ENCODE measurements around the gene HMCN1.

The HMCN1 gene

GRCh38 chr1:185969028-185969427, 234.8 kb downstream of the HMCN1 start:
- TF ChIP-seq CTCF (IDR thresholded peaks at IDR 0.05; ENCODE audit: borderline replicate concordance, control extremely low read depth, extremely low read depth, insufficient read depth, missing control alignments): no peak
- in situ Hi-C loops (cut with MboI; ENCODE audit: low sequenced_read_pairs, unreplicated experiment): no loop called here
- DNase-seq (ENCODE audit: low spot score): no peak

GRCh38 chr1:185969524-185969991, 235.4 kb downstream of the HMCN1 start:
- no peak for TF ChIP-seq CTCF (IDR thresholded peaks at IDR 0.05; ENCODE audit: borderline replicate concordance, control extremely low read depth, extremely low read depth, insufficient read depth, missing control alignments)
- in situ Hi-C loops (cut with MboI; ENCODE audit: low sequenced_read_pairs, unreplicated experiment): no loop called here
- DNase-seq (ENCODE audit: low spot score): no peak

GRCh38 chr1:185971688-185972087, 237.5 kb downstream of the HMCN1 start:
- no peak for TF ChIP-seq CTCF (IDR thresholded peaks at IDR 0.05; ENCODE audit: borderline replicate concordance, control extremely low read depth, extremely low read depth, insufficient read depth, missing control alignments)
- in situ Hi-C loops (cut with MboI; ENCODE audit: low sequenced_read_pairs, unreplicated experiment): no loop called here
- DNase-seq (ENCODE audit: low spot score): no peak

- no peak for DNase-seq (ENCODE audit: low spot score)
- no peak for TF ChIP-seq CTCF (IDR thresholded peaks at IDR 0.05; ENCODE audit: borderline replicate concordance, control extremely low read depth, extremely low read depth, insufficient read depth, missing control alignments)
- in situ Hi-C loops (cut with MboI; ENCODE audit: low sequenced_read_pairs, unreplicated experiment): no loop called here
Observed at GRCh38 chr1:185972096-185972850, 238.1 kb downstream of the HMCN1 start.

GRCh38 chr1:185973645-185974044, 239.5 kb downstream of the HMCN1 start:
- in situ Hi-C loops (cut with MboI; ENCODE audit: low sequenced_read_pairs, unreplicated experiment): no loop called here

More at GRCh38 chr1:185973645-185974044, 239.5 kb downstream of the HMCN1 start:
- TF ChIP-seq CTCF (IDR thresholded peaks at IDR 0.05; ENCODE audit: borderline replicate concordance, control extremely low read depth, extremely low read depth, insufficient read depth, missing control alignments): no peak
- DNase-seq (ENCODE audit: low spot score): no peak
